GM21381 (cell line): ENCODE data around the gene GLRA3.
A peak's percentile ranks its signal among the peaks of the same experiment; 100 is the strongest.
"Not testable (repeated sequence)": the region's sequence is repeated elsewhere in the genome, so short reads cannot be mapped to it uniquely, and the experiment has no call there.

ENCODE experiments used
- ATAC-seq: cut with Tn5 transposase; IDR thresholded peaks from one replicate; pipeline ENCODE4 v1.9.1; 2021; ENCODE audit warnings: mild to moderate bottlenecking, moderate library complexity; ENCODE audit not compliant: unreplicated experiment

The GLRA3 gene

DNA sequence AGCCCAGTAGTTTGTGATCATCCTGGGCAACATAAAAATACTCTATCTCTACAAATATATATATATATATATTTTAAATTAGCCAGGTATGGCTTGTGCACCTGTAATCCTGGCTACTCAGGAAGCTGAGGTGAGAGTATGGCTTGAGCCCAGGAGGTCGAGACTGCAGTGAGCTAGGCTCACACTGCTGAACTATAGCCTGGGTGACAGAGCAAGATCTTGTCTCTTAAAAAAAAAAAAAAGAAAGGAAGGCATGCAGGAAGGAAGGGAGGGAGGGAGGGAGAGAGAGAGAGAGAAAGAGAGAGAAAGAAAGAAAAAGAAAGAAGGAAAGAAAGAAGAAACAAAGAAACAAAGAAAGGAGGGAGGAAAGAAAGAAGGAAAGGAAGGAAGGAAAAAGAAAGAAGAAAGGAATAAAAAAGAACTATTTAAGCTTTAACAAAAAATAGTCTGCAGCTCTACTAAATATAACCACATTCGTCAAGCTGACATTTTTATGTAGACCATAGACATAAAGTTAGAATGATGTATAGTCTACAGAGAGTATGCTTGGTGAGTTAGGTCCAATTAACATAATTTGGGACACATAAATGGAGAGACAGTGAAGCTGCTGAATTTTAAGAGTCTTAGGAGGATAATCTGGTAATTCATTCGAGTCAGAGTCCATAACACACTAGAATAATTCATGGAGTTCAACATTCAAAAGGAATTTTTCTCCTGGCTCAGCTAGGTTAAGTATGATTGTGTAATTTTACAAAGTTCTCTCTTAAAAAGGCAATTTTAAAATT is 111.9 kb downstream of the GLRA3 start:
- ATAC-seq: no peak

DNA sequence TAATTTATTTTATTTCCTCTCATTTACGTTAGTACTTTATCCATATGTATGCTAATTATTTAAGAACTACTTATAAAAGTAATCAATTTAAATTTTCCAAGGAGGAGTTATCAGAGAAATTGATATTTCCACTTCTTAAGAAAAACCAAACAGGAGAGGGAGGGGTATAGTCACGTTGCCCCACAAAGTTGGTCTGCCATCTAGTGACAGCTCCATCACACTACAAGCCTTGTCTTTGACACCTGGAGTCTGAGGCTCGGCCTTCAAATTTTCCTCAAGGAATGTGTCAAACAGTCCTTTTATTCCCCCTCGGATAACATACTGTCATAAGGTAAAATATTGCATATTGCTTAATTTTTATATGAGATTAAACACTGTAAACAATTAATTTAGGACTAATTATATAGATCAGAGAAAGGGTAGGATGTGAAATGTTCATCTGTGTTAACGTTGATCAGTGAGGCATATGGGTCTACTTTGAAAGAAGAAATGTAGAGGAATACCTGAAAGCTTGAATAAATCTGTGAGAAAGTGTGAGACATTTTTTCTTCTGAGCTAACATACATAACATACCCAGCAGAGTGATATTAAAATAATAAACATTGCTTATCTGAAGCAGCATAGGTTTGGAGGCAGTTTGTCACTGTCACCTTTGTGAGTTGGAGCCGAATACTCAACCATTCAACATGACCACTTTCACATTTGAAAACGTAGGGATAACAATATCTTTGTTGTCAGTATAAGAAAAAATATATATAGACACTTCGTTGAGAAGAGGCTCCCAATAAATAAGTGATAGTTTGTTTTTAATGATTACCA is 114.4 kb downstream of the GLRA3 start:
- peak; percentile 88 for ATAC-seq

DNA sequence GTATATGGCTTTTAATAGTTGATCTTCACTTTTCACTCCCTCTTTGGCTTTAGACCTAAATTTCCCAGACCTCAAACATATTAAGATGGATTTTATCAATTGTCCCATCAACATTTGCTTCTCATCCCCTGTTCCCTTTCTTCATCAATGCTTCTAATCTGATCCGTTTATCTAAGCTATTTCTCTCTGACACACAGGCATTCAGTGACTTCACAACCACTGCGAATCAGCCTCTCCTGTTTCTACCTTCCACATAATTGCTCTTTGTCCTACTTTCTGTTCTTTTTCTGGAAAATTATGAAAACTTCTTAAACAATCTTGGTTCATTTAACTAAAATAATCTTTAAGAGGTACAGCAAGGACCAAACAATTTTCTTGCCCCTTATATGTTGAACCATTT is 115.2 kb downstream of the GLRA3 start:
- ATAC-seq: no peak

DNA sequence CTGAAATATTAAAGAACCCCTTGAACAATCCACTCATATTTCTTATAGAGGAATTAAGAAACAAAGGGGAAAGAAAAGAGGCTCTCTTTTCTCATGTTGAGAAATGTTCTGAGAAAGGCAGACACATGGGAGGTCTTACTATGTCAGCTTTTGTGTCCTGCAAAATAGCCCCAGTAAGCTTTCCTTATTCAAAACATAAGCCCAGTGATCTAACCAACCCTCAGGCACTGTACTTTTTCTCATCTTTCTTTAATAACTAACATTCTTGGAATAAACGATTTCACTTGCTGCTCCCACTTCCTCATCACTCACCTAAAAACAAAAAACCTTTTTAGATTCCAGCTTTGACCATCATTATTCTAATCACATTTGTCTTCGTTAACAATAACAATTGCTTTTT is 115.9 kb downstream of the GLRA3 start:
- no peak for ATAC-seq

DNA sequence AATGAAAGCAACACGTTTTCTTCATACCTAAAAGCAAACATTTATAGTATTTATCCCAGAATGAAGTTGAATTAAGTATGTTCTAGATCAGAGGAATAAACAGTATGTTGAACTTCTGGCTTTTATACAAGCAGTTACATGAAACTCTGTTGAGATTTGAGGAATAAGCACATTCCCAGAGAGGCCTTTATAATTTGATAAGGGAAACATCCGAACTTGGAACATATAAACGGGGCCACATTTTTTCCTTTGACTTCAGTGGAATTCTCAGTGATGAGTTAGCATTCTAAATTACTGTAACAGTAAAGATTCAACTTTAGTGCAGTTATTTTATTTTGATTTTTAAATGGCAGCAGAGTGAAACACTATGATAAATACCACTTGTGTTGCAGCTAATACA is 119.5 kb downstream of the GLRA3 start:
- ATAC-seq: no peak

DNA sequence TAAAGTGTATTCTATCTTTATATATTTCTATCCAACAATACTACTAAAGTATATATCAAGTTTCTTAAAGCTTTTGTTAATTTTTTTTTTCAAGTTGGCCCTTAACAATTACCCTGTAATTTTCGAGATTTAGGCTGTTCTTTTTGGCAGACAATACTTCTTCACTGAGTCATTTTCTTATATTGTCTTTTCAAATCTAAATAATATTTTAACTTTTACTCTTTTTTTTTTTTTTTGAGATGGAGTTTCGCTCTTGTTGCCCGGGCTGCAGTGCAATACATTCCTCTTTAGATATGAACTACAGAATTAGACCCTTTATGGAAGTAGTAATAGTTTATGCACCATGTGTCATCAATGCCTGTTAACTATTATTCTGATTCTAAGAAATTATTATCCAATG is 120.7 kb downstream of the GLRA3 start:
- no peak for ATAC-seq

DNA sequence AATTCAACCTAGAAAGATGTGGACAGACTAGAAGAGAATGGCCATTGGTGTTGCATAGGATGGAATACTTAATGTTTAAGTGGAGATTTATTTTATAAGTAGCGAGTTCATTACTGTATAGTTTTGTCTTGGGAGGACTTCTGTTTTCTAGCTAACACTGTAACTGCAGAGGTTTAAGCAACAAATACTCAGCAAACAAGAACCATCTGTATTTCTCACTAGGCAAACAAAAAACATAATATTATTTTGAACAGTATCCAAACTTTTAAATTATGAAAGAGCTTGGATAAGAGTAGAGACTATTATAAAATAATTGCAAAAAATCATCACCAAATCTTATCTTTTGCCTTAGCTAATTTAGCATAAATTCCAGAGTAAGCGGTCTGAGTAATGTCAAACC is 121.1 kb downstream of the GLRA3 start:
- ATAC-seq: no peak

DNA sequence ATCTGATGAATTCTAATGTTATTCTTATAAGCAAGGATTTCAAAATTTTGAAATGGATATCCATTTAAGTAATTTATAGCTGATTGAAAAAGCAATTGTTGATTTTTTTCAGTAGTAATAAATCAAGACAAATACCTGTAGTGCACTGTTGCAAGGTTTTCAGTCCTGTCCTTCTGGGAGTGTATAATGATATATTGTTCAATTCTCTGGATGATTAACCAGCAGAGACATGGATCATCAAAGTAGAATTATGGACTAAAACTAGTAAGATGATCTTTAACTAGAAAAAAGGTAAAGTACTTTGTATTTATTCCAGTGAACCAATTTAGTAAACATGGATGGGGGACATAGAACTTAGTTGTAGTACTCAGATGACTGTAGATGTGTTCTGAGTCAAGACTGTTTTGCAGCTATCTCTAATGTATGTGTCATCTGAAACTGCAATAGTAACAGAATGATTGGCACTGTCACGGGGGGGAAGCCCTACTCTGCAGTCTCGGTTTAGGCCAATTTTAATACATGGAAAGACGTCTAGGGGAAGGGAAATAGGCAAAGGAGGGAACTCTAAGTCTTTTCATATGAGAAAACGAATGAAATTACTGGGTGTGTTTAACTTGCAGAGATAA is 121.9 kb downstream of the GLRA3 start:
- peak; percentile 98 for ATAC-seq

DNA sequence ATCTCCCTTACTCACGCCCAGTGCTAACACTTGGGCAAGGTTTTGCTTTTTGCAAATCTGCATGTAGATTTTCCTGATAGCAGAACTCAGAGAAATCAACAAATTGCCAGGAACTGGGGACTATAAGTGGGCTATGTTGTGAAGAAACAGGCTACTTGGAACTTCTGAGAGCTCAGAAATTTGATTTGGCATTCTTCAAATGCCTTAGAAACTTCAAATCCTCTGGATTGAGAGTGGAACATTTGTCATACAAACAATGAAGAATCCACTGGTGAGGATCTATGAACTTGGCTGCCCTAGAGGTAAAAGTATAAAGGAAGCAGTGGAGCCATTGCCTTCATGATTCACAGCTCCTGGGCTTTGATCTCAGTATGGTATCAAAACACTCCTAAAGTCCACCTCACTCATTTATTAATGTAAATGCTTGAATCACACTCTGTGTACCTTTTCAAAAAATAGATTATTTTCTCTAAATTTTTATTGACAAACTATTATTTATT is 126.0 kb downstream of the GLRA3 start:
- ATAC-seq: no peak

DNA sequence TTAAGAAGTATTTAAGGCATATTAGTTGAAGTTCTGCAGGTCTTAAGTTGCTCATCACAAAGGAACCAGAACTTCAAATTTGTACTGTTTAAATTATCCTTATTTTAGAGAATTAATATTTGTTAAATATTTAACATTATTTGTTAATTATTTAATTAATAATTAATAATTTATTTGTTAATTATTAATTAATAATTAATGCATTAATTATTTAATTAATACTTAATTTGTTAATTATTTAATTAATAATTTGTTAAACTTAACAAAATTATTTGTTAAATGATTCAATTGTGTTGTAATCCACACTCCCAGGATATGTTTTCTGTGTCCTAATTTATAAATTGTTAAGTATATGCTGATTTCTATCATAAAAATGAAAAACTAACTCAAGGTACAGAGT is 129.4 kb downstream of the GLRA3 start:
- no peak for ATAC-seq

DNA sequence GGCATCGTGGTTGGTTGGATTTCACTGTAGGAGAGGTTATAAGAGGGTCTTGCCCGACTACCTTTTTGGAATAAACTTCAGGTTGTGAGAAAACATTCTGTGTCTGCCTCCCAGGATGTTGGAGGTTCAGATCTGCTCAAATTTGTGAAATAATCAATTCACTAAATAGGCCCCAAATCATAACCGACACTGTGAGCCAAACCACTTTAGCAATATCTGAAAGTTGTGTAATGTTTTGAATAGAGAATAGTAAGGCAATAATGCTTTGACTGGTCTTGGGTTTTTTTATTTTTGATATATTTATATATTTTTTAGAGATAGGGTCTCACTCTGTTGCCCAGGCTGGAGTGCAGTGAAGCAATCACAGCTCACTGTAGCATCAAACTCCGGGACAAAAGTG is 131.2 kb downstream of the GLRA3 start:
- ATAC-seq: no peak

DNA sequence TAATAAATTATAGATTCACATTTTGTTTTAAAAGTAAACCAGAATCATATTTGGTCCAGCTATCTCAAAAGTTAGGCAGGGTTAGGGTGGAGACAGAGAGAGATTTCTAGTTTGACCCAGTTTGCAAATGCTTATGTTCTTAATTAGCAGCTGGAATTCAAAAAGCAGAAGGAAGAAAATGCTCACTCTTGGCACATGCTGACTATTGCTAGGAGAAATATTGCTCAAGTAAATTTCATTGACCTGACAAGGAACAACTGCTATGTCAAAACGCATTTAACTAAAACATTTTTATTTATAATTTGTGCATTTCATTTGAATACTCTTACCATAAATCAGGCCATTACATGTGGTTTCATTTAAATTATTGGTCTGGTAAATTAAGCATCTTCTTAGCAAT is 131.8 kb downstream of the GLRA3 start:
- ATAC-seq: no peak

DNA sequence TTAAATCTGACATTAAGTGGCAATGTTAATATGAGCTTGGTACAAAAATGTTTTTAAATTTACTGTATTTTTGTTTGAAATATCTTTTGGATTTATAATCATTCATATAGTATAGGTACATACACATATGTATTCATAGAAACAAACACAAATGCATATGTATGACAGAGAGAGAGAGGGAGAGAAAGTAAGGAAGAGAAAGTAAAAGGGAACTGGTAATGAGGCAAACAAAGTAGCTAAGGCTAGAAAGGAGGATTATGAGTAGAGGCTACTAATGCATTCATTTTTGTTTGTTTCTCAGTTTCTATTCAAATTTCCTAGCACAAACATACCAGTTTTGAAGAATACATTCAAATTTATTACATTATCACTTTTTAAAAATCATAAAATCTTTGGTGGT is 132.4 kb downstream of the GLRA3 start:
- no peak for ATAC-seq

DNA sequence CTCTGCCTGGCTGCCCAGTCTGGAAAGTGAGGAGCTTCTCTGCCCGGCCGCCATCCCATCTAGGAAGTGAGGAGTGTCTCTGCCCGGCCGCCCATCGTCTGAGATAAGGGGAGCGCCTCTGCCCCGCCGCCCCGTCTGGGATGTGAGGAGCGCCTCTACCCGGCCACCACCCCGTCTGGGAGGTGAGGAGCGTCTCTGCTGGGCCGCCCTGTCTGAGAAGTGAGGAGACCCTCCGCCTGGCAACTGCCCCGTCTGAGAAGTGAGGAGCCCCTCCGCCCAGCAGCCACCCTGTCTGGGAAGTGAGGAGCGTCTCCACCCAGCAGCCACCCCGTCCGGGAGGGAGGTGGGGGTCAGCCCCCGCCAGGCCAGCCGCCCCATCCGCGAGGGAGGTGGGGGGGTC is 137.2 kb downstream of the GLRA3 start:
- ATAC-seq: not testable (repeated sequence)

DNA sequence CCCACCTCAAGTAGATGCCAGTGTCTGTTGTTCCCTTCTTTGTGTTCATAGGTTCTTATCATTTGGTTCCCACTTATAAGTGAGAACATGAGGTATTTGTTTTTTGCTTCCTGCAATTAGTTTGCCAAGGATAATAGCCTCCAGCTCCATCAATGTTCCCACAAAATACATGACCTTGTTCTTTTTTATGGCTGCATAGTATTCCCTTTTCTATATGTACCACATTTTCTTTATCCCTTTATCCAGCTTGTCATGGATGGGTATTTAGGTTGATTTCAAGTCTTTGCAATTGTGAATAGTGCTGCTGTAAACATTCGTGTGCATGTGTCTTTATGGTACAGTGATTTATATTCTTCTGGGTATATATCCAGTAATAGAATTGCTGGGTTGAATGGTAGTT is 138.4 kb downstream of the GLRA3 start:
- ATAC-seq: no peak

DNA sequence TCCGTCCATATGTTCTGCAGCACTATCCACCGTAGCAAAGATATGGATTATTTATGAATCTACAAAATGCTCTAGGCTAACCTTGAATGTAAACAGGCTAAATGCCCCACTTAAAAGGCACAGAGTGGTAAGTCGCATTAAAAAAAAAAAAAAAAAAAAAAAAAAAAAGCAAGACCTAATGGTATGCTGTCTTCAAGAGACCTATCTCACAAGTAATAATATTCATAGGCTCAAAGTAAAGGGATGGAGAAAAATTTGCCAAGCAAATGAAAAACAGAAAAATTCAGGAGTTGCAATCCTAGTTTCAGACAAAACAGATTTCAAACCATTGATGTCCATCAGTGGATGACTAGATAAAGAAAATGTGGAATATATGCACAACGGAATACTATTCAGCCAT is 139.4 kb downstream of the GLRA3 start:
- ATAC-seq: no peak

DNA sequence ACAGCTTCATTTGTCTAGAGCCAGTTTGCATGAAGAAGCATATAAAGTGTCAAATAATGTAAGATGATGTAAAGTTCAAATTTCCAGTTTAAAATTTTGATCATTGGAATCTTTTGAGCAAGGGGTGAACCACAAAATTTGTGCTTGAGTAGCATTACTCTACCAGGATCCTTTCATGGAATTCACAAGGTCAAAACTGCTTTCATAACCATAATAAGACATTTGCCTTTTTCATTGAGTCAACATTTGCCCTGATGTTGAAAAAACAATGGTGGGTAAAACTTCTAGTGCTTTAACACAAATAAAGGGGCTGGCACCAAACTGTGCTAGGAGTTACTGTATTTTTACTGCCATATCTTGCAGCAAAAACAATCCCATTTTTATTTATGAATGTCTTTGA is 142.2 kb downstream of the GLRA3 start:
- no peak for ATAC-seq

DNA sequence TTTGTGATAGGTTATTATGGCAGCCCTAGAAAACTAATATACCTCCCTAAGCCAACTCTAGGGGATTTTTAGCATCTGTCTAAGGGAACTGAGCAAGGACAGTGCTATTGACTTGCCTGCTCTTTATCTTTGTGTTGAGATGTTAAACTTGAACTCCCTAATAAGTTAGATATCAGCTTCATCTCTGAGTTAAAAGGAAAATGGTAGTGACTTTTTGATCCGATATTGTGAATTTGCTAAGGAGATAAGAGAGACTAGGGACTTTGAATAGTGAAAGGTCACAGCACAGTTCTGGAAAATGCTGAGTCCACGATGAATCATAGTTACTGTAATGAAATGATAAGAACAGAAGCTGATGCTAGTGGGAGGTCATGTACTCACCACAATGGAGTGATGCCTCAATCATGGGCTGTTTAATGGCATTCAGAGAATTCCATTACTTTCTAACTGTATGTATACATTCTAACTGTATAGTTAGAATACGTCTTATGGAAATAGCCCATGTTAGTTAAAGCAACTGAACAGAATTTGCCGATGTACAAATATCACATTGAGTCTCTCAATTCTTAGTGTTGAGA is 147.2 kb downstream of the GLRA3 start:
- no peak for ATAC-seq

DNA sequence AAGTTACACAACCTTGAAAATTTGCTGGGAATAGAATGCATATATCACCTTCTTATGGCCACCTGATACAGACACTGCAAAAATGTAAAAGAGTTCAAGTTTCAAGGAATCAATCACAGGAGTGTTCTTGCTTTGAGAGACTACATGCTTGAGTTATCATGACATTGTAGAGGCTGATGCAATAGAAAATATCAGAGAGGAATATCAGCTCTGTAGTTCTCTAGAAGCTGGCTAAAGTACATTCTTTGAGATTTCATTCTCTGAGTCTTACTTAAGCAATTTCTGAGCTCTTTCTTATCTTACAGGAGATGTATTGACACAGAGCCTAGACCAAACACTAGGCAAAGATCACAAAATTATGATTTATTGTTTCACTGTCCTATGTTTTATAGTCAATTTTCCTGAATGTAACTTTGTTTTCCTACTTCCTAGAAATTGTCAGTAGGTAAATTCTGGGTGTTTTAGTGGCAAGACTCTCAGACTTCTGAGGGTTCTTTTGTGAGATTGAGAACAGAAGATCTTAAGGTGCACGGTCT is 154.7 kb downstream of the GLRA3 start:
- no peak for ATAC-seq

DNA sequence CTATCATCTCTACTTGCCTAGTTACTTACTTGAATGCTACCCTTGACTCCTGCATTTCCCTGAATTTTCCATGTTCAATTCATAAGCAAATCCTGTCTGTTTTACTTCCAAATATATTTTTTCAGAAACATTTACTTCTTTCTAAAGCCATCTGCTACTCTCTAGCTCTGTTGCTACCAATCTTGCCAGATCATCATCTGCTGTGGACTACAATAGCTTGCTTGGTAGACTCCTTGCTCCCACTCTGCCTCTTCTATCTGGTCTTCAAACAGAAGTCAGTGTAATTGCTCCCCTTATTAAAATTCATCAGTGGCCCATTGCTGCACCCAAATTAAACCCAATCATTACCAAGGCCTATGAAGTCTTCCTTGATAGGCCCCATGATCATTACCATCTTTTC is 155.2 kb downstream of the GLRA3 start:
- no peak for ATAC-seq

DNA sequence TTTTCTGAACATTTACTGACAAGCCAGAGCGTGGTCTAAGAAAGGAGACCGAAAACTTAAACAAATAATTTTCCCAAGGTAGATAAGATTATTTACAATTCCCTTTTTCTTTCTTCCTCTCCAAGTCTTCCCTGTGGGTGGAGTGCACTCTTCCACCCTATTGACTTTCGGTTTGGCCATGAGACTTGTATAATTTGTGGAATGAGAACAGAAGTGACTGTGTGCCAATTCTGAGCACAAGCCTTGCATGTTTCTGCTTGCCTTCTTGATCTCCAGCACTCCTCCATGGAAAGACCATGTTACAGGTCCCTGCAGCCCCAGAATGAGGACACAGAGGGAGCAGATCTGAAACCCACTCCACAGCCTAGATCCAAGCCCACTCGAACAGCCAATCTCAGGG is 156.8 kb downstream of the GLRA3 start:
- no peak for ATAC-seq
